A673 (cell line): ENCODE results near the gene SLC48A1.

Experiments used
- CTCF ChIP-seq: fragments of 300-800, 200-600 bp; sonication (generic); conservative IDR thresholded peaks from 2 replicates; pipeline ENCODE4 v1.5.1; 2017; ENCODE audit warnings: low read depth, mild to moderate bottlenecking, antibody characterized with exemption, low read length, moderate library complexity, mixed read lengths
- EZH2 ChIP-seq: fragments of 200-600 bp; sonication (generic); IDR thresholded peaks from 2 replicates; pipeline ENCODE4 v1.6.1; 2017; ENCODE audit warnings: borderline replicate concordance, low read depth, mild to moderate bottlenecking, mixed read lengths, antibody characterized with exemption, low read length; ENCODE audit not compliant: poor library complexity, severe bottlenecking

GRCh38 chr12:47790676-47791350 lies 17.8 kb downstream of the SLC48A1 start:
- TF ChIP-seq CTCF (no peak), EZH2 (no peak)
